Thyroid gland (tissue), 4 donors: ENCODE results near the gene FAM43A.

Source experiments
- POLR2A ChIP-seq, 2 donors: fragments of 450-650 bp; IDR thresholded peaks; one replicate each; pipeline ENCODE4 v1.6.1; 2017; ENCODE audit warnings: antibody characterized with exemption in 2 of 2, mild to moderate bottlenecking in 2 of 2, moderate library complexity in 1 of 2
- TF ChIP-seq, protein P1 (sequence below), 6 experiments: fragments of 200-600 bp in 3 of 6; fragments of 450-650 bp in 3 of 6; sonication (generic) in 3 of 6; IDR thresholded peaks; one replicate each; pipeline ENCODE4 v1.5.1; 2016 to 2019; ENCODE audit warnings: antibody characterized with exemption in 6 of 6, mild to moderate bottlenecking in 2 of 6, inconsistent platforms in 1 of 6, moderate library complexity in 1 of 6

DNA sequence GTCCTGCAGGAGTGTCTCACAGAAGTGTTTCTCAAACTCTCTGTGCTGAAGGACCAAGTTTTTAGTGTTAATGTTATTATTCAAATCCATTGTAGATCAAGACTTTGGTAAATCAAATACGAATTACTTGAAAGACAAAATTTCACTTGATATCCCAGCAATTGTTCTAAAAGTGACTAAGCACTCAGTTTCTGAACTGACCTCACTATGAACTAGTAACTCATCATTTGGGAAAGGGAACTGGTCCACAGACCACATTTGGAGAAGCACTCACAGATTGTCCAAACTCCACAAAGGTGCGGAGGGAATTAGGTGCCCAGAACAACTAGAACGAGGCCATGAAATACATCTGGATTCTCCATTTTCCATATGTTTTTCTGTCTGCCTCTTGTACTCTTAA, 25.6 kb downstream of the FAM43A start:
- TF ChIP-seq, protein P1, sequence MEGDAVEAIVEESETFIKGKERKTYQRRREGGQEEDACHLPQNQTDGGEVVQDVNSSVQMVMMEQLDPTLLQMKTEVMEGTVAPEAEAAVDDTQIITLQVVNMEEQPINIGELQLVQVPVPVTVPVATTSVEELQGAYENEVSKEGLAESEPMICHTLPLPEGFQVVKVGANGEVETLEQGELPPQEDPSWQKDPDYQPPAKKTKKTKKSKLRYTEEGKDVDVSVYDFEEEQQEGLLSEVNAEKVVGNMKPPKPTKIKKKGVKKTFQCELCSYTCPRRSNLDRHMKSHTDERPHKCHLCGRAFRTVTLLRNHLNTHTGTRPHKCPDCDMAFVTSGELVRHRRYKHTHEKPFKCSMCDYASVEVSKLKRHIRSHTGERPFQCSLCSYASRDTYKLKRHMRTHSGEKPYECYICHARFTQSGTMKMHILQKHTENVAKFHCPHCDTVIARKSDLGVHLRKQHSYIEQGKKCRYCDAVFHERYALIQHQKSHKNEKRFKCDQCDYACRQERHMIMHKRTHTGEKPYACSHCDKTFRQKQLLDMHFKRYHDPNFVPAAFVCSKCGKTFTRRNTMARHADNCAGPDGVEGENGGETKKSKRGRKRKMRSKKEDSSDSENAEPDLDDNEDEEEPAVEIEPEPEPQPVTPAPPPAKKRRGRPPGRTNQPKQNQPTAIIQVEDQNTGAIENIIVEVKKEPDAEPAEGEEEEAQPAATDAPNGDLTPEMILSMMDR (IDR thresholded peaks at IDR 0.05) = no peak
- no peak for TF ChIP-seq POLR2A (IDR thresholded peaks at IDR 0.05)
